Measurements from ENCODE around the gene TERT. TPM values are rescaled to one million over a fixed set of nuclear protein-coding genes. Genes with fewer than 3 reads are reported as not detected.
A peak's percentile ranks its signal among the peaks of the same experiment; 100 is the strongest.

The TERT gene
- total and polyA plus RNA-seq, 10 of the 15 experiments (the other 5 are each of a cell fraction or from before 2014, with no cell fraction given) = 0.08 to 21.5 (median 5.0) TPM

DNA sequence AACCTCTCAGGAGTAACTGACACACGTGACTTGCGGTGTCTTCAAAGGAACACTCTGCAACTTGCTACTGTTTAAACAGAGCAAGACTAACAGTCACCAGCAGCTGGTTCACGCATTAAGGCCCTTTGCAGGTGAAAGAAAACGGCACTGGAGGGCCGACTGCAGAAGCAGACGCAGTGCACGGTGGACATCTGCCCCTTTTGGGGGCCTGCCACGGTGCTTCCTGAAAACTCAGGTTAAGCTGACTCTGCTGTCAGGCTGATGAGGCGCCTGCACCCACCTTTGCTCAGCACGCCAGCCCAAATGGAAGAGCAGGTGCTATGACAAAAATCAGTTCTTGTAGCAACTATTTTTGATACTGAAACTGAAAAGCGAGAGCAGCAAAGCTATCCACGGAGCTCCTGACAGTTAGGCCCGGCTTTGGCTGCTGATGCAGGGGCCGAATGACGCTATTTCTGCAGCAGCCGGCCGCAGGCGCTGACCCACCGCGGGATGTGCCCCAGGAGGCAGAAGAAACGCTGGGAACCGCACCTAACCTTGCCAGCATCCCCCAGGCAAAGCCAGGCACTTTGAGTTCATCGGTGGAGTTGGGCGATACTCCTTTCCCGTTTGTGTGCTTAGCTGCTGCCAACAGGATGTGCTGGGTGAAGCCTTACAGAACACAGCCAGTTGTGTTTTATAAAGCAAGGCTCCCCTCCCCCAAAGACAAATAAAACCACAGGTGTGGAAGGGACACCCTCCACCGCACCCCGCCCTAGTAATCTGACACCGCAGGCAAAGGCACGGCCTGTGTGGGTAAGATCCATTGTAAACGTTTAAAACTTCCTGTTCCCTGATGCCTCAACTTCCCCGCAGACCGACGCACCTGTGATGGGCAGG lies 21.1 kb upstream of the TERT start (continued):
- TF ChIP-seq, protein P1, sequence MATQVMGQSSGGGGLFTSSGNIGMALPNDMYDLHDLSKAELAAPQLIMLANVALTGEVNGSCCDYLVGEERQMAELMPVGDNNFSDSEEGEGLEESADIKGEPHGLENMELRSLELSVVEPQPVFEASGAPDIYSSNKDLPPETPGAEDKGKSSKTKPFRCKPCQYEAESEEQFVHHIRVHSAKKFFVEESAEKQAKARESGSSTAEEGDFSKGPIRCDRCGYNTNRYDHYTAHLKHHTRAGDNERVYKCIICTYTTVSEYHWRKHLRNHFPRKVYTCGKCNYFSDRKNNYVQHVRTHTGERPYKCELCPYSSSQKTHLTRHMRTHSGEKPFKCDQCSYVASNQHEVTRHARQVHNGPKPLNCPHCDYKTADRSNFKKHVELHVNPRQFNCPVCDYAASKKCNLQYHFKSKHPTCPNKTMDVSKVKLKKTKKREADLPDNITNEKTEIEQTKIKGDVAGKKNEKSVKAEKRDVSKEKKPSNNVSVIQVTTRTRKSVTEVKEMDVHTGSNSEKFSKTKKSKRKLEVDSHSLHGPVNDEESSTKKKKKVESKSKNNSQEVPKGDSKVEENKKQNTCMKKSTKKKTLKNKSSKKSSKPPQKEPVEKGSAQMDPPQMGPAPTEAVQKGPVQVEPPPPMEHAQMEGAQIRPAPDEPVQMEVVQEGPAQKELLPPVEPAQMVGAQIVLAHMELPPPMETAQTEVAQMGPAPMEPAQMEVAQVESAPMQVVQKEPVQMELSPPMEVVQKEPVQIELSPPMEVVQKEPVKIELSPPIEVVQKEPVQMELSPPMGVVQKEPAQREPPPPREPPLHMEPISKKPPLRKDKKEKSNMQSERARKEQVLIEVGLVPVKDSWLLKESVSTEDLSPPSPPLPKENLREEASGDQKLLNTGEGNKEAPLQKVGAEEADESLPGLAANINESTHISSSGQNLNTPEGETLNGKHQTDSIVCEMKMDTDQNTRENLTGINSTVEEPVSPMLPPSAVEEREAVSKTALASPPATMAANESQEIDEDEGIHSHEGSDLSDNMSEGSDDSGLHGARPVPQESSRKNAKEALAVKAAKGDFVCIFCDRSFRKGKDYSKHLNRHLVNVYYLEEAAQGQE (IDR thresholded peaks at IDR 0.05; ENCODE audit: low read depth, low read length) = no peak
- peak; percentile 71; the same call in 1 of the 2 replicates for TF ChIP-seq MYB (IDR thresholded peaks at IDR 0.05; ENCODE audit: borderline replicate concordance, low read depth, low read length)
- peak; percentile 84; the same call in 1 of the 2 replicates for TF ChIP-seq PAX5 (IDR thresholded peaks at IDR 0.05; ENCODE audit: borderline replicate concordance, low read depth, low read length)
- TF ChIP-seq, protein P2, sequence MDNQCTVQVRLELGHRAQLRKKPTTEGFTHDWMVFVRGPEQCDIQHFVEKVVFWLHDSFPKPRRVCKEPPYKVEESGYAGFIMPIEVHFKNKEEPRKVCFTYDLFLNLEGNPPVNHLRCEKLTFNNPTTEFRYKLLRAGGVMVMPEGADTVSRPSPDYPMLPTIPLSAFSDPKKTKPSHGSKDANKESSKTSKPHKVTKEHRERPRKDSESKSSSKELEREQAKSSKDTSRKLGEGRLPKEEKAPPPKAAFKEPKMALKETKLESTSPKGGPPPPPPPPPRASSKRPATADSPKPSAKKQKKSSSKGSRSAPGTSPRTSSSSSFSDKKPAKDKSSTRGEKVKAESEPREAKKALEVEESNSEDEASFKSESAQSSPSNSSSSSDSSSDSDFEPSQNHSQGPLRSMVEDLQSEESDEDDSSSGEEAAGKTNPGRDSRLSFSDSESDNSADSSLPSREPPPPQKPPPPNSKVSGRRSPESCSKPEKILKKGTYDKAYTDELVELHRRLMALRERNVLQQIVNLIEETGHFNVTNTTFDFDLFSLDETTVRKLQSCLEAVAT (IDR thresholded peaks at IDR 0.05) = peak; percentile 43; the same call in 1 of the 2 replicates
- peak in 1 of 2 experiments; percentile 1; a peak in 1 of 3 replicates for TF ChIP-seq EGR1 (IDR thresholded peaks at IDR 0.05; ENCODE audit: borderline replicate concordance in 1 of 2, low read depth in 2 of 2, low read length in 2 of 2)
- no peak for TF ChIP-seq STAT1 (conservative IDR thresholded peaks at IDR 0.05)
- TF ChIP-seq NFYB (IDR thresholded peaks at IDR 0.05; ENCODE audit: insufficient read depth, low read depth, low read length) = no peak
- TF ChIP-seq, protein P3, sequence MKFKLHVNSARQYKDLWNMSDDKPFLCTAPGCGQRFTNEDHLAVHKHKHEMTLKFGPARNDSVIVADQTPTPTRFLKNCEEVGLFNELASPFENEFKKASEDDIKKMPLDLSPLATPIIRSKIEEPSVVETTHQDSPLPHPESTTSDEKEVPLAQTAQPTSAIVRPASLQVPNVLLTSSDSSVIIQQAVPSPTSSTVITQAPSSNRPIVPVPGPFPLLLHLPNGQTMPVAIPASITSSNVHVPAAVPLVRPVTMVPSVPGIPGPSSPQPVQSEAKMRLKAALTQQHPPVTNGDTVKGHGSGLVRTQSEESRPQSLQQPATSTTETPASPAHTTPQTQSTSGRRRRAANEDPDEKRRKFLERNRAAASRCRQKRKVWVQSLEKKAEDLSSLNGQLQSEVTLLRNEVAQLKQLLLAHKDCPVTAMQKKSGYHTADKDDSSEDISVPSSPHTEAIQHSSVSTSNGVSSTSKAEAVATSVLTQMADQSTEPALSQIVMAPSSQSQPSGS (IDR thresholded peaks at IDR 0.05; ENCODE audit: low read length) = peak; percentile 92
- no peak for TF ChIP-seq SIX5 (IDR thresholded peaks at IDR 0.05; ENCODE audit: low read depth, low read length, severe bottlenecking)
- TF ChIP-seq EED (IDR thresholded peaks at IDR 0.05; ENCODE audit: low read depth) = peak; percentile 98
- TF ChIP-seq ZSCAN29 (IDR thresholded peaks at IDR 0.05) = no peak
- TF ChIP-seq, protein P4, sequence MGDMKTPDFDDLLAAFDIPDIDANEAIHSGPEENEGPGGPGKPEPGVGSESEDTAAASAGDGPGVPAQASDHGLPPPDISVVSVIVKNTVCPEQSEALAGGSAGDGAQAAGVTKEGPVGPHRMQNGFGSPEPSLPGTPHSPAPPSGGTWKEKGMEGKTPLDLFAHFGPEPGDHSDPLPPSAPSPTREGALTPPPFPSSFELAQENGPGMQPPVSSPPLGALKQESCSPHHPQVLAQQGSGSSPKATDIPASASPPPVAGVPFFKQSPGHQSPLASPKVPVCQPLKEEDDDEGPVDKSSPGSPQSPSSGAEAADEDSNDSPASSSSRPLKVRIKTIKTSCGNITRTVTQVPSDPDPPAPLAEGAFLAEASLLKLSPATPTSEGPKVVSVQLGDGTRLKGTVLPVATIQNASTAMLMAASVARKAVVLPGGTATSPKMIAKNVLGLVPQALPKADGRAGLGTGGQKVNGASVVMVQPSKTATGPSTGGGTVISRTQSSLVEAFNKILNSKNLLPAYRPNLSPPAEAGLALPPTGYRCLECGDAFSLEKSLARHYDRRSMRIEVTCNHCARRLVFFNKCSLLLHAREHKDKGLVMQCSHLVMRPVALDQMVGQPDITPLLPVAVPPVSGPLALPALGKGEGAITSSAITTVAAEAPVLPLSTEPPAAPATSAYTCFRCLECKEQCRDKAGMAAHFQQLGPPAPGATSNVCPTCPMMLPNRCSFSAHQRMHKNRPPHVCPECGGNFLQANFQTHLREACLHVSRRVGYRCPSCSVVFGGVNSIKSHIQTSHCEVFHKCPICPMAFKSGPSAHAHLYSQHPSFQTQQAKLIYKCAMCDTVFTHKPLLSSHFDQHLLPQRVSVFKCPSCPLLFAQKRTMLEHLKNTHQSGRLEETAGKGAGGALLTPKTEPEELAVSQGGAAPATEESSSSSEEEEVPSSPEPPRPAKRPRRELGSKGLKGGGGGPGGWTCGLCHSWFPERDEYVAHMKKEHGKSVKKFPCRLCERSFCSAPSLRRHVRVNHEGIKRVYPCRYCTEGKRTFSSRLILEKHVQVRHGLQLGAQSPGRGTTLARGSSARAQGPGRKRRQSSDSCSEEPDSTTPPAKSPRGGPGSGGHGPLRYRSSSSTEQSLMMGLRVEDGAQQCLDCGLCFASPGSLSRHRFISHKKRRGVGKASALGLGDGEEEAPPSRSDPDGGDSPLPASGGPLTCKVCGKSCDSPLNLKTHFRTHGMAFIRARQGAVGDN (IDR thresholded peaks at IDR 0.05) = peak; percentile 76
- 0 out of 2 replicates have a peak, but pooled peaks have one; percentile 27 for TF ChIP-seq GATAD2B (conservative IDR thresholded peaks at IDR 0.05; ENCODE audit: low read depth)
- TF ChIP-seq IKZF2 (IDR thresholded peaks at IDR 0.05) = peak; percentile 82
- TF ChIP-seq, protein P5, sequence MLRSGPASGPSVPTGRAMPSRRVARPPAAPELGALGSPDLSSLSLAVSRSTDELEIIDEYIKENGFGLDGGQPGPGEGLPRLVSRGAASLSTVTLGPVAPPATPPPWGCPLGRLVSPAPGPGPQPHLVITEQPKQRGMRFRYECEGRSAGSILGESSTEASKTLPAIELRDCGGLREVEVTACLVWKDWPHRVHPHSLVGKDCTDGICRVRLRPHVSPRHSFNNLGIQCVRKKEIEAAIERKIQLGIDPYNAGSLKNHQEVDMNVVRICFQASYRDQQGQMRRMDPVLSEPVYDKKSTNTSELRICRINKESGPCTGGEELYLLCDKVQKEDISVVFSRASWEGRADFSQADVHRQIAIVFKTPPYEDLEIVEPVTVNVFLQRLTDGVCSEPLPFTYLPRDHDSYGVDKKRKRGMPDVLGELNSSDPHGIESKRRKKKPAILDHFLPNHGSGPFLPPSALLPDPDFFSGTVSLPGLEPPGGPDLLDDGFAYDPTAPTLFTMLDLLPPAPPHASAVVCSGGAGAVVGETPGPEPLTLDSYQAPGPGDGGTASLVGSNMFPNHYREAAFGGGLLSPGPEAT (IDR thresholded peaks at IDR 0.05; ENCODE audit: low read depth) = peak; percentile 18; the same call in 1 of the 2 replicates
